Measurements from ENCODE around the gene TGIF1. TPM values are rescaled to one million over a fixed set of nuclear protein-coding genes. Genes with fewer than 3 reads are reported as not detected.

The TGIF1 gene
- total and polyA plus RNA-seq, 10 of the 15 experiments (the other 5 are each of a cell fraction or from before 2014, with no cell fraction given), result 1.8 to 8.5 (median 6.4) TPM

- no peak for TF ChIP-seq POU2F2 (IDR thresholded peaks at IDR 0.05; ENCODE audit: borderline replicate concordance, low read depth, low read length)
- TF ChIP-seq RUNX3 (IDR thresholded peaks at IDR 0.05; ENCODE audit: low read length), result no peak
- TF ChIP-seq ATF2 (IDR thresholded peaks at IDR 0.05; ENCODE audit: low read length), result no peak
- TF ChIP-seq USF2 (IDR thresholded peaks at IDR 0.05; ENCODE audit: borderline replicate concordance, low read depth, low read length), result no peak
- TF ChIP-seq MYB (IDR thresholded peaks at IDR 0.05; ENCODE audit: borderline replicate concordance, low read depth, low read length), result no peak
- no peak for TF ChIP-seq BCL11A (IDR thresholded peaks at IDR 0.05; ENCODE audit: low read depth, low read length)
- no peak for TF ChIP-seq REST (IDR thresholded peaks at IDR 0.05; ENCODE audit: low read depth, low read length)
- no peak for TF ChIP-seq NFYB (IDR thresholded peaks at IDR 0.05; ENCODE audit: insufficient read depth, low read depth, low read length)
- TF ChIP-seq MLLT1 (IDR thresholded peaks at IDR 0.05), result no peak
- no peak for TF ChIP-seq ZBTB40 (IDR thresholded peaks at IDR 0.05; ENCODE audit: borderline replicate concordance)
- TF ChIP-seq IRF5 (IDR thresholded peaks at IDR 0.05; ENCODE audit: borderline replicate concordance), result no peak
- SMC1A ChIA-PET (ENCODE audit: uncharacterized antibody, unreplicated experiment), result no interaction called here
- CTCF ChIA-PET, result no interaction called here
- POLR2A ChIA-PET, result no interaction called here
- RAD21 ChIA-PET (ENCODE audit: unreplicated experiment), result no interaction called here
- DNase-seq (ENCODE audit: low read depth, low spot score) (no peak), ATAC-seq (no peak), FAIRE-seq (no peak)
- H2AFZ ChIP-seq (ENCODE audit: control insufficient read depth, low read depth, low read length), result no peak overlapping the region
- intact Hi-C loops (cut with micrococcal nuclease; ENCODE audit: unreplicated experiment) (no loop called here), in situ Hi-C loops (cut with MboI) (no loop called here)
- no peak overlapping the region for H3K4me2 ChIP-seq (ENCODE audit: control insufficient read depth, insufficient read depth)
- H4K20me1 ChIP-seq (ENCODE audit: control insufficient read depth, insufficient read depth), result no peaks in the 10 kb centered on the region
- H3K9ac ChIP-seq (ENCODE audit: control insufficient read depth, insufficient read depth, low read length), result no peak overlapping the region
- no TSS peak for BruUV-seq (replicated peaks)
- no peak overlapping the region for H3K27ac ChIP-seq (ENCODE audit: control insufficient read depth, insufficient read depth)
- H3K27me3 ChIP-seq (replicated peaks in 1 of 2; ENCODE audit: control insufficient read depth in 2 of 2, insufficient read depth in 2 of 2, low read length in 1 of 2), result no peaks in the 10 kb centered on the region
- H3K36me3 ChIP-seq (ENCODE audit: control insufficient read depth in 2 of 2, insufficient read depth in 2 of 2, low read length in 1 of 2), result no peaks in the 10 kb centered on the region
- 68% methylated on average over 10 of the region's 10 CpGs for WGBS (ENCODE audit: insufficient coverage, insufficient replicate concordance, low lambda C conversion rate, missing lambda C conversion rate)
- no peak overlapping the region for H3K4me3 ChIP-seq
- H3K4me1 ChIP-seq (ENCODE audit: control insufficient read depth, insufficient read depth, low read length), result no peaks in the 10 kb centered on the region
- no peaks in the 10 kb centered on the region; the same call in 2 of the 3 replicates for H3K9me3 ChIP-seq (replicated peaks; ENCODE audit: control insufficient read depth, insufficient read depth, low read length)
- H3K79me2 ChIP-seq (ENCODE audit: control insufficient read depth, insufficient read depth, low read length), result no peaks in the 10 kb centered on the region
Observed at GRCh38 chr18:3422905-3423304, 27.1 kb upstream of the TGIF1 start.

All from GM12878 (cell line).